ENCODE results near the gene TGFB1. TPM values are rescaled to one million over a fixed set of nuclear protein-coding genes. Genes with fewer than 3 reads are reported as not detected.
"Not testable (repeated sequence)": the region's sequence is repeated elsewhere in the genome, so short reads cannot be mapped to it uniquely, and the experiment has no call there.

TGFB1 gene
- polyA plus RNA-seq, 4 donors = 25.6 to 33.4 (median 30.1) TPM

GRCh38 chr19:41304706-41305483, 48.8 kb downstream of the TGFB1 start:
- DNase-seq (ENCODE audit: low read depth in 4 of 4, low spot score in 2 of 4) = no peak

GRCh38 chr19:41303954-41304353, 49.8 kb downstream of the TGFB1 start:
- DNase-seq (ENCODE audit: low read depth in 4 of 4, low spot score in 2 of 4) = no peak

GRCh38 chr19:41302624-41303351, 50.9 kb downstream of the TGFB1 start:
- no peak for DNase-seq (ENCODE audit: low read depth in 4 of 4, low spot score in 2 of 4)

GRCh38 chr19:41300555-41300954, 53.2 kb downstream of the TGFB1 start:
- DNase-seq (ENCODE audit: low read depth in 4 of 4, low spot score in 2 of 4) = no peak

- DNase-seq (ENCODE audit: low read depth in 4 of 4, low spot score in 2 of 4) = no peak
Observed at GRCh38 chr19:41299755-41300089, 54.0 kb downstream of the TGFB1 start.

- DNase-seq (ENCODE audit: low read depth in 4 of 4, low spot score in 2 of 4) = no peak
Observed at GRCh38 chr19:41299046-41299754, 54.5 kb downstream of the TGFB1 start.

- no peak for DNase-seq (ENCODE audit: low read depth in 4 of 4, low spot score in 2 of 4)
Observed at GRCh38 chr19:41298348-41298964, 55.3 kb downstream of the TGFB1 start.

GRCh38 chr19:41297628-41298347, 55.9 kb downstream of the TGFB1 start:
- DNase-seq (ENCODE audit: low read depth in 4 of 4, low spot score in 2 of 4) = no peak

GRCh38 chr19:41296433-41296871, 57.3 kb downstream of the TGFB1 start:
- DNase-seq (ENCODE audit: low read depth in 4 of 4, low spot score in 2 of 4) = no peak

GRCh38 chr19:41295499-41295898, 58.2 kb downstream of the TGFB1 start:
- DNase-seq (ENCODE audit: low read depth in 4 of 4, low spot score in 2 of 4) = no peak

- no peak for DNase-seq (ENCODE audit: low read depth in 4 of 4, low spot score in 2 of 4)
Observed at GRCh38 chr19:41294393-41294792, 59.3 kb downstream of the TGFB1 start.

- DNase-seq (ENCODE audit: low read depth in 4 of 4, low spot score in 2 of 4) = not testable (repeated sequence)
Observed at GRCh38 chr19:41289814-41290213, 63.9 kb downstream of the TGFB1 start.

- DNase-seq (ENCODE audit: low read depth in 4 of 4, low spot score in 2 of 4) = no peak
Observed at GRCh38 chr19:41288673-41289530, 64.8 kb downstream of the TGFB1 start.

Other genes starting within 250 kb of the TGFB1 start
- under 1 TPM in 2 of 4 donors, not detected in 2; 0.21 to 0.32 TPM for gene CYP2F1, start 239.5 kb downstream of the TGFB1 start, polyA plus RNA-seq (ENCODE audit: insufficient read length in 4 of 4)
- under 1 TPM; 0.32 to 0.52 (median 0.41) TPM for gene CYP2S1, start 160.7 kb downstream of the TGFB1 start, polyA plus RNA-seq (ENCODE audit: insufficient read length in 4 of 4)
- 10 to 100 TPM; 31.7 to 34.1 (median 32.0) TPM for gene AXL, start 134.7 kb downstream of the TGFB1 start, polyA plus RNA-seq (ENCODE audit: insufficient read length in 4 of 4)
- gene HNRNPUL1, start 89.5 kb downstream of the TGFB1 start, polyA plus RNA-seq (ENCODE audit: insufficient read length in 4 of 4) = 100 to 1,000 TPM; 192 to 227 (median 205) TPM
- gene CCDC97, start 43.8 kb downstream of the TGFB1 start, polyA plus RNA-seq (ENCODE audit: insufficient read length in 4 of 4) = 10 to 100 TPM; 30.8 to 40.1 (median 34.1) TPM
- gene B9D2, start 10.2 kb upstream of the TGFB1 start, polyA plus RNA-seq (ENCODE audit: insufficient read length in 4 of 4) = 10 to 100 TPM in 1 of 4 donors, 1 to 10 TPM in 3; 6.7 to 11.4 (median 9.1) TPM
- 10 to 100 TPM in 3 of 4 donors, 1 to 10 TPM in 1; 7.7 to 30.2 (median 18.2) TPM for gene TMEM91, start 22.6 kb upstream of the TGFB1 start, polyA plus RNA-seq (ENCODE audit: insufficient read length in 4 of 4)
- gene EXOSC5, start 43.4 kb upstream of the TGFB1 start, polyA plus RNA-seq (ENCODE audit: insufficient read length in 4 of 4) = 10 to 100 TPM; 16.1 to 23.4 (median 19.3) TPM
- 10 to 100 TPM; 32.9 to 60.7 (median 48.0) TPM for gene BCKDHA, start 43.9 kb upstream of the TGFB1 start, polyA plus RNA-seq (ENCODE audit: insufficient read length in 4 of 4)
- 1 to 10 TPM; 2.9 to 6.7 (median 4.6) TPM for gene B3GNT8, start 73.5 kb upstream of the TGFB1 start, polyA plus RNA-seq (ENCODE audit: insufficient read length in 4 of 4)
- gene DMAC2, start 86.0 kb upstream of the TGFB1 start, polyA plus RNA-seq (ENCODE audit: insufficient read length in 4 of 4) = 10 to 100 TPM; 55.6 to 66.6 (median 62.1) TPM
- gene ERICH4, start 89.2 kb upstream of the TGFB1 start, polyA plus RNA-seq (ENCODE audit: insufficient read length in 4 of 4) = 1 to 10 TPM; 1.4 to 6.8 (median 5.6) TPM
- 1 to 10 TPM; 1.1 to 2.1 (median 1.4) TPM for gene CEACAM21, start 222.2 kb upstream of the TGFB1 start, polyA plus RNA-seq (ENCODE audit: insufficient read length in 4 of 4)